ENCODE results near the gene NSUN7. TPM values are rescaled to one million over a fixed set of nuclear protein-coding genes. Genes with fewer than 3 reads are reported as not detected.
A peak's percentile ranks its signal among the peaks of the same experiment; 100 is the strongest.

Gene NSUN7
- total and polyA plus RNA-seq, 9 donors = 2.0 to 12.5 (median 3.3) TPM

DNA sequence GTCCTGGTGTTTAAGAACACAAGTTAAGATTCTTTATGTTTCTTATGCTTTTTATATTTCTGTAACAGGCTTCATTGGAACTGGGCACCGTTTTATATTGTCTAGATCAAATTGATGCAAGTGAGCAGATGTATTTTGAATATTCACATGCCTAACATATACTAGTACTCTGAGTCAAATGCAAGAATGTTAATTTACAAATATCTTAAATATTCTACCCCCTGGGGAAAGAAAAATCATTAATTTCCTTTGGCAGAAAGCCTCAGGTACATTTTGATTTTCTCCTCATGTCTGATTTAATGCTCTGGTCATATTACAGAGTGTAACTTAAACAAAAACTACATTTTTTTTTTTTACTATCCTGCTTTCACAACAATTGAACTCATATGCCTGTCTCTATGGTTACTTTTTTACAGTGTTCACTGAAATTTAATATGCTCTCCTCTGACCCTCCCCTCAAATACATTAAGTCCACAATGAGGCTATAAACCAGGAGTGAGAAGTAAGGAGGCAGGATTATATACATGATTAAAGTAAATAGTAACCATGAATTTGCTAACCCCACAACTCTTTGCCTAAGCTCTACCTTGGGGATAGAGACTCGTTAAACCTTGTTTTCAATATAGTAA is 2.4 kb upstream of the NSUN7 start:
- no peak overlapping the region for H3K27ac ChIP-seq
- 55 to 72% (median 61%) methylated on average over 2 of the region's 2 CpGs for WGBS, 3 donors
- TF ChIP-seq EP300 (IDR thresholded peaks at IDR 0.05) (no peak), POLR2A (IDR thresholded peaks at IDR 0.05) (no peak)
- TF ChIP-seq, protein P1, sequence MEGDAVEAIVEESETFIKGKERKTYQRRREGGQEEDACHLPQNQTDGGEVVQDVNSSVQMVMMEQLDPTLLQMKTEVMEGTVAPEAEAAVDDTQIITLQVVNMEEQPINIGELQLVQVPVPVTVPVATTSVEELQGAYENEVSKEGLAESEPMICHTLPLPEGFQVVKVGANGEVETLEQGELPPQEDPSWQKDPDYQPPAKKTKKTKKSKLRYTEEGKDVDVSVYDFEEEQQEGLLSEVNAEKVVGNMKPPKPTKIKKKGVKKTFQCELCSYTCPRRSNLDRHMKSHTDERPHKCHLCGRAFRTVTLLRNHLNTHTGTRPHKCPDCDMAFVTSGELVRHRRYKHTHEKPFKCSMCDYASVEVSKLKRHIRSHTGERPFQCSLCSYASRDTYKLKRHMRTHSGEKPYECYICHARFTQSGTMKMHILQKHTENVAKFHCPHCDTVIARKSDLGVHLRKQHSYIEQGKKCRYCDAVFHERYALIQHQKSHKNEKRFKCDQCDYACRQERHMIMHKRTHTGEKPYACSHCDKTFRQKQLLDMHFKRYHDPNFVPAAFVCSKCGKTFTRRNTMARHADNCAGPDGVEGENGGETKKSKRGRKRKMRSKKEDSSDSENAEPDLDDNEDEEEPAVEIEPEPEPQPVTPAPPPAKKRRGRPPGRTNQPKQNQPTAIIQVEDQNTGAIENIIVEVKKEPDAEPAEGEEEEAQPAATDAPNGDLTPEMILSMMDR (IDR thresholded peaks at IDR 0.05) = no peak

DNA sequence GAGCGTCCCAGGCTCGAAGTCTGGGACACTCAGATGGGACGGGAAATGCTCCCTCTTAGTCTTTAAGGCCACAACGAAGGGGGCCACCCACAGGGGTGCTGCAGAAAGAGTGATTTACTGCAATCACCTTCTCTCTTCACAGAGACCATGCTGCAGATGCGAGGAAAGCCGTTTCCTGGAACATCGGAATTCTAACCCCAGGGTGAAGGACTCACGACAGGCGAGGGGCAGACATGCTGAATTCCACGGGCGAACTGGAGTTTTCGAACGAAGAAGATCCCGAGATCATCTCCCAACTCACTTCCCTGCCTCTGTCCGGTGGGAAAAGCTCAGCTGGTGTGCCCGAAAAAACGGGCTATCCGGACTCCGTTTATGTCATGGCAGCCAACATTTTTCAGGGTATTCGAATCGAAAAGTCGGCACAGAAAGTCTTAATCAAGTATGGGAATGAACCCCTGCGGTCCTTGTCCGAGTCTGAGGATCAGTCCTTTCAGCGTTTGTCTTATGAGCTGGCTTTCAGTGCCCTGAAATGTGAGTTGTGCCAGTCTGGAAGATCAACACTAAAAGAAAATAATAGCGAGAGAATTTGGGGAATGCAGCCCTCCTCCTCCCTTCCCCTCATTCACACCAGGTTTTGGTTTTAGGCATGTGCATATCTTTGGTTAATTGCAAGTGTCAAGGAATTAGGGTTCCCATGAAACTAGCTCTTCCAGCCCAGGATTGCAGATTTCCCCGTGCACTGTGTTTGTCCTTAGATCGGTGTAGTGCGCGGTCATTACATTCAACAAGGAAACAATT is 905 bp downstream of the NSUN7 start:
- DNase-seq = peak in 2 of 5 donors; percentile 15 to 21
- TF ChIP-seq, protein P1 (IDR thresholded peaks at IDR 0.05) = no peak
- TF ChIP-seq POLR2A (IDR thresholded peaks at IDR 0.05) (no peak), EP300 (IDR thresholded peaks at IDR 0.05) (no peak)
- no peak overlapping the region for H3K27ac ChIP-seq
- no peaks in the 10 kb centered on the region for H3K27me3 ChIP-seq
- H3K4me1 ChIP-seq (ENCODE audit: insufficient read depth) = no peaks in the 10 kb centered on the region
- intact Hi-C loops (cut with DNase I) = no loop called here
- H3K4me3 ChIP-seq = peak overlapping the region; percentile 47
- H3K9me3 ChIP-seq = no peaks in the 10 kb centered on the region
- 7 to 13% (median 12%) methylated on average over 30 of the region's 30 CpGs for WGBS, 3 donors
- H3K36me3 ChIP-seq = no peaks in the 10 kb centered on the region

More for the DNA sequence above, 2.4 kb upstream of the NSUN7 start:
- Histone ChIP-seq H3K36me3 (no peaks in the 10 kb centered on the region), H3K27me3 (no peaks in the 10 kb centered on the region), H3K9me3 (no peaks in the 10 kb centered on the region), H3K4me1 (ENCODE audit: insufficient read depth) (no peaks in the 10 kb centered on the region), H3K4me3 (no peak overlapping the region)
- intact Hi-C loops (cut with DNase I) = no loop called here
- DNase-seq = no peak

DNA sequence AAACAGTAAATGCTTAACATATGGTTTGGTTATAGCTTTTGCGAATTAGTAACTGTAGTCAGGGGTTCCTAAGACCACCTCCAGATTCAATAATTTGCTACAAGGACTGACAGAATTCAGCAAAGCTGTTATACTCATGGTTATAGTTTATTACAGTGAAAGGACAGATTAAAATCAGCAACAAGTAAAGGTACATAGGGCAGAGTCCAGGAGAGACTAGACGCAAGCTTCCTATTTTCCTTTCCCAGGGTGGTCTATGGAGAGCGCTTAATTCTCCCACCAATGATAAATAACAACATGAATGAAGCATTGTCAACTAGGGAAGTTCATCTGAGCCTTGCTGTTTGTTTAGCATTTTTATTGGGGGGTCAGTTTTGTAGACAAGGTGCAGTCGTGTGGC is 5.9 kb downstream of the NSUN7 start:
- intact Hi-C loops (cut with DNase I) = loop anchor here in 1 of 4 donors (1.0 kb wide), 1 partner anchor 21 kb away; no protein-coding TSS in a partner anchor
- no peaks in the 10 kb centered on the region for H3K4me1 ChIP-seq (ENCODE audit: insufficient read depth)
- 94 to 97% (median 96%) methylated on average over 4 of the region's 4 CpGs for WGBS, 3 donors
- DNase-seq = no peak
- no peaks in the 10 kb centered on the region for H3K36me3 ChIP-seq
- no peak overlapping the region for H3K4me3 ChIP-seq
- TF ChIP-seq, protein P1 (IDR thresholded peaks at IDR 0.05) = no peak
- no peak for TF ChIP-seq POLR2A (IDR thresholded peaks at IDR 0.05)
- TF ChIP-seq EP300 (IDR thresholded peaks at IDR 0.05) = no peak
- no peaks in the 10 kb centered on the region for H3K9me3 ChIP-seq
- no peaks in the 10 kb centered on the region for H3K27me3 ChIP-seq
- H3K27ac ChIP-seq = no peak overlapping the region

- no peak overlapping the region for H3K4me3 ChIP-seq
- H3K27me3 ChIP-seq = no peaks in the 10 kb centered on the region
- no peak for TF ChIP-seq POLR2A (IDR thresholded peaks at IDR 0.05)
- TF ChIP-seq EP300 (IDR thresholded peaks at IDR 0.05) = no peak
- TF ChIP-seq, protein P1 (IDR thresholded peaks at IDR 0.05) = no peak
- no peaks in the 10 kb centered on the region for H3K9me3 ChIP-seq
- no peaks in the 10 kb centered on the region for H3K36me3 ChIP-seq
- no peak for DNase-seq
- no peak overlapping the region for H3K27ac ChIP-seq
- intact Hi-C loops (cut with DNase I) = no loop called here
- no peaks in the 10 kb centered on the region for H3K4me1 ChIP-seq (ENCODE audit: insufficient read depth)
- WGBS, 3 donors = 86 to 93% (median 89%) methylated on average over 3 of the region's 3 CpGs
Observed at GRCh38 chr4:40763228-40763716, 13.5 kb downstream of the NSUN7 start.
